ENCODE measurements around the gene COX6B1.
"Not testable (repeated sequence)": the region's sequence is repeated elsewhere in the genome, so short reads cannot be mapped to it uniquely, and the experiment has no call there.

Gene COX6B1

DNA sequence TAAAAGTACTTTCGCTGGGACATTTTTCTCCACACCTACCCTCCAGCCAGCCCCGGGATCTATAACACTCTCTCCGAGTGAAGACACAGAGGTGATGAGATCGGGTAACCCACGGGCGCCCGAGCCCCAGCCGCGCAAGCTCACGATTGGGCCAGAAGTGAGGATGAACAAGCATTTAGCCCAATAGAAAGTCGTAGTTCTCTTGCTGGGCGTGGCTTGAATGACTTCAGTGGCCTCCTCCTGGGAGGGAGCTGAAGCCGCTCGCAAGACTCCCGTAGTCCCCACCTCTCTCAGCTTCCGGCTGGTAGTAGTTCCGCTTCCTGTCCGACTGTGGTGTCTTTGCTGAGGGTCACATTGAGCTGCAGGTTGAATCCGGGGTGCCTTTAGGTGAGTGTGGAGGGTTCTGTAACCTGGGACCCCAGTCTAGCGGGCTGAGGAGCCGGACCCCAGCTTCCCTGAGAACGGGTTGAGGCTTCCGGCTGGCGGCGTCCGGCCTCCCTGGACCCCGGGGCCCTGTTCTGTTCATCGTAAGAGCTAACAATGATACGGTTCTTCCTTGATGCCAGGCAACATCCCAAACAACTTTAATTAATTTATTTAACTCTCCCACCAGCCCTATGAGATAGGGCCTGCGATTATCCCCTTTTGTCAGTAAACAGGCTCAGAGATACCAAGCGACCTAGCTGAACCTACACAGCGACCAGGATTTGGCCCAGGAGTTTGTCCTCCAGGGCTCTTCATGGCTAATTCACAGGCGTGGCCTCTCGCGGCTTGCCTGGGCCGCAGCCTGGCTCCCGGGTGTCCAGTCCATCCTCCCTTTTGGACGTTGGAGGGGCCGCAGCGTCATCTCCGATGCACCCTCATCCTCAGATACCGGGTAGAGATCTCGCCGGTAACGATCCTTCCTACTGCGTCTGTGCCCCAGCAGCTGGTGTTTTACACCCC is at the start of gene COX6B1:
TSS of gene COX6B1 (plus strand) at position 307 of the 945 bp plus-strand sequence. CDS start 2,921 bp downstream, outside the sequence.
- peaks cover 5% of the 10 kb centered on the region; the same call in 1 of the 2 replicates for H3K27me3 ChIP-seq (ENCODE audit: control insufficient read depth, insufficient read depth, low read length)
- H3K4me1 ChIP-seq (ENCODE audit: control insufficient read depth, insufficient read depth, low read length), result peaks cover 12% of the 10 kb centered on the region; the same call in 1 of the 2 replicates
- H3K9ac ChIP-seq (ENCODE audit: low read length), result peak within 1 kb of the TSS; percentile 68
- H3K36me3 ChIP-seq (ENCODE audit: control insufficient read depth, insufficient read depth, low read length), result peaks cover 18% of the 10 kb centered on the region
- peak within 1 kb of the TSS; percentile 81 for H3K4me3 ChIP-seq (ENCODE audit: low read depth, low read length)
- no peaks in the 10 kb centered on the region for H3K9me3 ChIP-seq (ENCODE audit: control insufficient read depth, insufficient read depth, low read depth, low read length)
- no peak within 1 kb of the TSS for H3K27ac ChIP-seq (ENCODE audit: low read depth, low read length)

DNA sequence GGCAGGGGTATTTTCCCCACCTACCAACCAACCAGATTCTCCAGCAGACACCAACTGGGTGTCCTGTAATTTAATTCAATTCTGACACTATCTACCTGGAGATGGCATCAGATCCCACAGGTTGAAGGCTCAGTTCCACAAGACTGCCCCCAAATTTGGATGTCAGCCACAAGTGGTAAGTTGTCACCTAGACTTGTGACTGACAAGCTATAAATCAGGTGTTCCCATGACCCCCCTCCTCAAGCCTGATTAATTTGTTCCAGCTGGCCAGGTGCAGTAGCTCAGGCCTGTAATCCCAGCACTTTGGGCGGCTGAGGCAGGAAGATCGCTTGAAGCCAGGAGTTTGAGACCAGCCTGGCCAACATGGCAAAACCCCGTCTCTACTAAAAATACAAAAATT is 46.2 kb upstream of the COX6B1 start:
- no peaks in the 10 kb centered on the region; the same call in 1 of the 2 replicates for H3K27me3 ChIP-seq (ENCODE audit: control insufficient read depth, insufficient read depth, low read length)
- no peaks in the 10 kb centered on the region for H3K4me1 ChIP-seq (ENCODE audit: control insufficient read depth, insufficient read depth, low read length)
- H3K27ac ChIP-seq (ENCODE audit: low read depth, low read length), result no peak overlapping the region

DNA sequence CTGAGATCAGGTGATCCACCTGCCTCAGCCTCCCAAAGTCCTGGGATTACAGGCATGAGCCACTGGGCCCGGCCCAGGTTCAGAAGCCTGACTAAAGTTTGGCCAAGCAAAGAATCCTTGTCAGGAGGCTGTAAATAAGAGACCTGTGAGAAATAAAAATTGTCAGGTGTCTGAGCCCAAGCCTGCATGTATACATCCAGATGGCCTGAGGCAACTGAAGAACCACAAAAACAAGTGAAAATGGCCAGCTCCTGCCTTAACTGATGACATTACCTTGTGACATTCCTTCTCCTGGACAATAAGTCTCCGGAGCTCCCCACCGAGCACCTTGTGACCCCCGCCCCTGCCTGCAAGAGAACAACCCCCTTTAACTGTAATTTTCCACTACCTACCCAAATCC is 43.7 kb upstream of the COX6B1 start:
- H3K27me3 ChIP-seq (ENCODE audit: control insufficient read depth, insufficient read depth, low read length); H3K27ac ChIP-seq (ENCODE audit: low read depth, low read length); H3K9ac ChIP-seq (ENCODE audit: low read length); H3K4me1 ChIP-seq (ENCODE audit: control insufficient read depth, insufficient read depth, low read length); H3K36me3 ChIP-seq (ENCODE audit: control insufficient read depth, insufficient read depth, low read length); H3K4me3 ChIP-seq (ENCODE audit: low read depth, low read length): not testable (repeated sequence)
- H3K9me3 ChIP-seq (ENCODE audit: control insufficient read depth, insufficient read depth, low read depth, low read length), result peaks cover 23% of the 10 kb centered on the region

More for the DNA sequence above, 46.2 kb upstream of the COX6B1 start:
- no peak overlapping the region for H3K4me3 ChIP-seq (ENCODE audit: low read depth, low read length)
- H3K9me3 ChIP-seq (ENCODE audit: control insufficient read depth, insufficient read depth, low read depth, low read length), result peaks cover 8% of the 10 kb centered on the region
- H3K36me3 ChIP-seq (ENCODE audit: control insufficient read depth, insufficient read depth, low read length), result no peaks in the 10 kb centered on the region
- no peak overlapping the region for H3K9ac ChIP-seq (ENCODE audit: low read length)

- H3K9me3 ChIP-seq (ENCODE audit: control insufficient read depth, insufficient read depth, low read depth, low read length), result peaks cover 23% of the 10 kb centered on the region
- not testable (repeated sequence) for H3K36me3 ChIP-seq (ENCODE audit: control insufficient read depth, insufficient read depth, low read length); H3K27me3 ChIP-seq (ENCODE audit: control insufficient read depth, insufficient read depth, low read length); H3K27ac ChIP-seq (ENCODE audit: low read depth, low read length); H3K4me1 ChIP-seq (ENCODE audit: control insufficient read depth, insufficient read depth, low read length); H3K4me3 ChIP-seq (ENCODE audit: low read depth, low read length); H3K9ac ChIP-seq (ENCODE audit: low read length)
Observed at GRCh38 chr19:35607170-35607569, 41.0 kb upstream of the COX6B1 start.

DNA sequence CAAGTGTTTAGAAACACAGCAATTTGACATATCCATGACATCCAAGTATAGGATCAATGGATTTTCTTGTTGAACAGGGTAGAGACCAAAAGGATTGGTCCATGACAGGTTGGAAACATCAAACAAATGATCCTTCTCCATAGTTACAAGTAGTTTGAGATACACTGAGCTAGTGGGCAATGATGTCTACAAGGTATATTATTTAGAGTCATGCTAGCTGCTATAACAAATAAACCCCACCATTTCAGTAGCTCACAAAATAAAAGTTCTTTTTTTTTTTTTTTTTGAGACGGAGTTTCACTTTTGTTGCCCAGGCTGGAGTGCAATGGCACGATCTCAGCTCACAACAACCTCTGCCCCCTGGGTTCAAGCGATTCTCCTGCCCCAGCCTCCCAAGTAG is 40.5 kb upstream of the COX6B1 start:
- H3K9ac ChIP-seq (ENCODE audit: low read length), result no peak overlapping the region
- no peaks in the 10 kb centered on the region for H3K27me3 ChIP-seq (ENCODE audit: control insufficient read depth, insufficient read depth, low read length)
- no peaks in the 10 kb centered on the region for H3K4me1 ChIP-seq (ENCODE audit: control insufficient read depth, insufficient read depth, low read length)
- peaks cover 23% of the 10 kb centered on the region for H3K9me3 ChIP-seq (ENCODE audit: control insufficient read depth, insufficient read depth, low read depth, low read length)
- no peak overlapping the region for H3K27ac ChIP-seq (ENCODE audit: low read depth, low read length)
- H3K36me3 ChIP-seq (ENCODE audit: control insufficient read depth, insufficient read depth, low read length), result no peaks in the 10 kb centered on the region
- H3K4me3 ChIP-seq (ENCODE audit: low read depth, low read length), result no peak overlapping the region

- Histone ChIP-seq H3K9me3 (ENCODE audit: control insufficient read depth, insufficient read depth, low read depth, low read length) (peaks cover 23% of the 10 kb centered on the region), H3K27me3 (ENCODE audit: control insufficient read depth, insufficient read depth, low read length) (no peaks in the 10 kb centered on the region), H3K36me3 (ENCODE audit: control insufficient read depth, insufficient read depth, low read length) (no peaks in the 10 kb centered on the region), H3K9ac (ENCODE audit: low read length) (no peak overlapping the region), H3K4me3 (ENCODE audit: low read depth, low read length) (no peak overlapping the region), H3K4me1 (ENCODE audit: control insufficient read depth, insufficient read depth, low read length) (no peaks in the 10 kb centered on the region), H3K27ac (ENCODE audit: low read depth, low read length) (no peak overlapping the region)
Observed at GRCh38 chr19:35608251-35608650, 39.9 kb upstream of the COX6B1 start.

DNA sequence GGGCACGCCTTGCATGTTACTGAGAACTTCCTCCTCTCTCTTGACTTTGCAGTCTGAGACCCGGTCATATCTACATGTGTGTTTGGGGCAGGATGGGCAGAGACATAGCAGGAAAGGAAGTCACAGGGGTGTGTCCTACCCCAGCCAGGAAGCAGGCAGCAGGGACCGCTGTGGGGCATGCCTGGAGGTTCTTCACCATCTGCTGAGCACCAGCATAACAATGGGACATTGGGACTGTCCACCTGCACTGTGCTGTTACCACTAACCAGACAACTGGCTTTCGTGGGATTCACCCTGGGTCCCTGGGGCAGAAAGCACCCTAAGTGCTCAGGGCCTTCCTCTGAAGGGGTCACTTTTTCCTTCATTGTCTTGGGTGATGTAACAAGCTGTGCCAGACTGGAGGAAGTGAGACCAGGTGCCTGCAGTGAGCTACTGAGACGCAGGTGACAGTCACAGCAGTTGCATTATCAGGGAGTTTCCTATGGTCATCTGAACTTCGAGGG is 38.2 kb upstream of the COX6B1 start:
- no peak overlapping the region for H3K27ac ChIP-seq (ENCODE audit: low read depth, low read length)
- H3K36me3 ChIP-seq (ENCODE audit: control insufficient read depth, insufficient read depth, low read length), result peaks cover 9% of the 10 kb centered on the region
- no peak overlapping the region for H3K4me3 ChIP-seq (ENCODE audit: low read depth, low read length)
- H3K9ac ChIP-seq (ENCODE audit: low read length), result no peak overlapping the region
- peaks cover 23% of the 10 kb centered on the region for H3K9me3 ChIP-seq (ENCODE audit: control insufficient read depth, insufficient read depth, low read depth, low read length)
- H3K27me3 ChIP-seq (ENCODE audit: control insufficient read depth, insufficient read depth, low read length), result no peaks in the 10 kb centered on the region
- H3K4me1 ChIP-seq (ENCODE audit: control insufficient read depth, insufficient read depth, low read length), result no peaks in the 10 kb centered on the region

- no peaks in the 10 kb centered on the region for H3K4me1 ChIP-seq (ENCODE audit: control insufficient read depth, insufficient read depth, low read length)
- peak overlapping the region; percentile 77 for H3K4me3 ChIP-seq (ENCODE audit: low read depth, low read length)
- H3K36me3 ChIP-seq (ENCODE audit: control insufficient read depth, insufficient read depth, low read length), result peaks cover 24% of the 10 kb centered on the region
- H3K9me3 ChIP-seq (ENCODE audit: control insufficient read depth, insufficient read depth, low read depth, low read length), result peaks cover 14% of the 10 kb centered on the region
- no peak overlapping the region for H3K27ac ChIP-seq (ENCODE audit: low read depth, low read length)
- no peaks in the 10 kb centered on the region for H3K27me3 ChIP-seq (ENCODE audit: control insufficient read depth, insufficient read depth, low read length)
- H3K9ac ChIP-seq (ENCODE audit: low read length), result no peak overlapping the region
Observed at GRCh38 chr19:35612224-35612558, 35.9 kb upstream of the COX6B1 start.

- H3K4me3 ChIP-seq (ENCODE audit: low read depth, low read length), result peak within 1 kb of the TSS; percentile 77
- no peaks in the 10 kb centered on the region for H3K4me1 ChIP-seq (ENCODE audit: control insufficient read depth, insufficient read depth, low read length)
- H3K36me3 ChIP-seq (ENCODE audit: control insufficient read depth, insufficient read depth, low read length), result peaks cover 29% of the 10 kb centered on the region
- H3K9me3 ChIP-seq (ENCODE audit: control insufficient read depth, insufficient read depth, low read depth, low read length), result peaks cover 10% of the 10 kb centered on the region
- H3K27me3 ChIP-seq (ENCODE audit: control insufficient read depth, insufficient read depth, low read length), result no peaks in the 10 kb centered on the region
- peak within 1 kb of the TSS; percentile 84 for H3K9ac ChIP-seq (ENCODE audit: low read length)
- no peak within 1 kb of the TSS for H3K27ac ChIP-seq (ENCODE audit: low read depth, low read length)
Observed at GRCh38 chr19:35612559-35613321, 35.4 kb upstream of the COX6B1 start, which contains the start of gene HAUS5. TSS of gene HAUS5 (plus strand) at chr19:35612735. CDS start at chr19:35612795, 60 bp downstream.

DNA sequence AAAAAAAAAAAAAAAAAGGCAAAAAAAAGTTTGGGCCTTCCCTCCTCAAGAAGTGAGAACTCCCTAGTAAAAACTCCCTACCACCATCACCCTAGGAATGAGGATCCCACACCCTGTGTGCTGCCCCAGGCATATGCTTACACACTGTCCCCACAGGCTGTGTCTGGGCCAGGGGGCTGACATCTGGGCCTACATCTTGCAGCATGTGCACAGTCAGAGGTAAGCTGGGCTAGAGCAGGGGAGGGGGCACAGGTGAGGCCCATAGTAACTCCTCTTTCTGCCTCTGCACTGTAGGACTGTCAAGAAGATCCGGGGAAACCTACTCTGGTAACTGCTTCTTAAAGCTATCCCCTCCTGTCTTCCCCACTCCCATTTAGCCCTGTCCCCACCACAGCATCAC is 34.5 kb upstream of the COX6B1 start:
- Histone ChIP-seq H3K9ac (ENCODE audit: low read length) (no peak overlapping the region), H3K9me3 (ENCODE audit: control insufficient read depth, insufficient read depth, low read depth, low read length) (peaks cover 3% of the 10 kb centered on the region; the same call in 1 of the 2 replicates), H3K36me3 (ENCODE audit: control insufficient read depth, insufficient read depth, low read length) (peaks cover 37% of the 10 kb centered on the region), H3K4me3 (ENCODE audit: low read depth, low read length) (no peak overlapping the region), H3K4me1 (ENCODE audit: control insufficient read depth, insufficient read depth, low read length) (no peaks in the 10 kb centered on the region), H3K27me3 (ENCODE audit: control insufficient read depth, insufficient read depth, low read length) (no peaks in the 10 kb centered on the region), H3K27ac (ENCODE audit: low read depth, low read length) (no peak overlapping the region)

GRCh38 chr19:35615036-35615435 is 33.1 kb upstream of the COX6B1 start:
- Histone ChIP-seq H3K9me3 (ENCODE audit: control insufficient read depth, insufficient read depth, low read depth, low read length) (no peaks in the 10 kb centered on the region), H3K4me1 (ENCODE audit: control insufficient read depth, insufficient read depth, low read length) (no peaks in the 10 kb centered on the region), H3K9ac (ENCODE audit: low read length) (no peak overlapping the region), H3K4me3 (ENCODE audit: low read depth, low read length) (no peak overlapping the region), H3K36me3 (ENCODE audit: control insufficient read depth, insufficient read depth, low read length) (peaks cover 50% of the 10 kb centered on the region), H3K27ac (ENCODE audit: low read depth, low read length) (no peak overlapping the region), H3K27me3 (ENCODE audit: control insufficient read depth, insufficient read depth, low read length) (no peaks in the 10 kb centered on the region)
